Ovary (tissue), 3 donors: ENCODE measurements around the gene SLX4IP.

Source experiments
- CTCF ChIP-seq, 3 donors: fragments of 450-650 bp in 2 of 3; fragments of 200-600 bp in 1 of 3; IDR thresholded peaks; one replicate each; pipeline versions ENCODE4 v1.5.1 to v1.8.0; 2016 to 2022; ENCODE audit warnings: antibody characterized with exemption in 3 of 3, mild to moderate bottlenecking in 1 of 3
- EP300 ChIP-seq: sonication (generic); formaldehyde crosslinking; IDR thresholded peaks from one replicate; pipeline ENCODE4 v1.6.1; 2017; ENCODE audit warnings: antibody characterized with exemption
- POLR2A ChIP-seq: fragments of 450-650 bp; IDR thresholded peaks from one replicate; pipeline ENCODE4 v1.6.1; 2017; ENCODE audit warnings: antibody characterized with exemption, mild to moderate bottlenecking, moderate library complexity
- donor health status: DM: no; HTN: no; CAD: no.

- no peak for TF ChIP-seq CTCF (IDR thresholded peaks at IDR 0.05)
- TF ChIP-seq EP300: no peak
- no peak for TF ChIP-seq POLR2A
Measured at GRCh38 chr20:10651227-10651990, 216.3 kb downstream of the SLX4IP start.
